ENCODE data around the gene PCNX2.

The PCNX2 gene

DNA sequence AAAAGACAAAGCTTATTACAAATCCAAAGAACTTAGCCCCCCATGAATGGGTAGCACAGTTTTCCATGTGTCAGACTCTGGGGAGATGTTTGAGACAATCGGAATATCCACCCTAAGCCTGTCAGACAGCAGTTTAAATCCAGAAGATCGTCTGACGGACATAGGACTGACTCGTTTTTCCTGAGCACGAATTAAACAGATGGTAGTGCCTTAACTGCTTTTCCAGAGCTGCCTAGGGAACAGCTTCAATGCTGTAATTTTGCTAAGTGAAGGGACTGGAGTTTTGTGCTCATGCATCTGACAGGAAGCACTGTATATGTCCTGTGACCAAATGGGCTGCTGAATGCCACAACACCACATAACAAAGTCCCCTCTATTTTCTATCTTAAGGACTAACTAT is 48.6 kb downstream of the PCNX2 start:
- Histone ChIP-seq H3K9me3 (ENCODE audit: insufficient read depth, low read length) (no peaks in the 10 kb centered on the region), H3K27ac (ENCODE audit: low read depth, low read length) (no peak overlapping the region), H3K79me2 (ENCODE audit: insufficient read depth, low read length) (no peaks in the 10 kb centered on the region), H3K27me3 (ENCODE audit: low read length) (no peaks in the 10 kb centered on the region), H3K4me3 (ENCODE audit: insufficient read depth, low read length, poor library complexity, severe bottlenecking) (no peak overlapping the region), H3K36me3 (ENCODE audit: low read length) (no peaks in the 10 kb centered on the region), H3K9ac (ENCODE audit: low read length) (no peak overlapping the region), H4K20me1 (ENCODE audit: low read depth, low read length) (no peaks in the 10 kb centered on the region), H3F3A (ENCODE audit: insufficient read depth) (no peaks in the 10 kb centered on the region), H3K4me2 (ENCODE audit: low read depth, low read length, poor library complexity, severe bottlenecking) (no peak overlapping the region), H2AFZ (ENCODE audit: low read depth, low read length, severe bottlenecking) (no peak overlapping the region), H3K9me2 (replicated peaks; ENCODE audit: insufficient read depth, low read length) (no peaks in the 10 kb centered on the region)
- TF ChIP-seq, protein P1, sequence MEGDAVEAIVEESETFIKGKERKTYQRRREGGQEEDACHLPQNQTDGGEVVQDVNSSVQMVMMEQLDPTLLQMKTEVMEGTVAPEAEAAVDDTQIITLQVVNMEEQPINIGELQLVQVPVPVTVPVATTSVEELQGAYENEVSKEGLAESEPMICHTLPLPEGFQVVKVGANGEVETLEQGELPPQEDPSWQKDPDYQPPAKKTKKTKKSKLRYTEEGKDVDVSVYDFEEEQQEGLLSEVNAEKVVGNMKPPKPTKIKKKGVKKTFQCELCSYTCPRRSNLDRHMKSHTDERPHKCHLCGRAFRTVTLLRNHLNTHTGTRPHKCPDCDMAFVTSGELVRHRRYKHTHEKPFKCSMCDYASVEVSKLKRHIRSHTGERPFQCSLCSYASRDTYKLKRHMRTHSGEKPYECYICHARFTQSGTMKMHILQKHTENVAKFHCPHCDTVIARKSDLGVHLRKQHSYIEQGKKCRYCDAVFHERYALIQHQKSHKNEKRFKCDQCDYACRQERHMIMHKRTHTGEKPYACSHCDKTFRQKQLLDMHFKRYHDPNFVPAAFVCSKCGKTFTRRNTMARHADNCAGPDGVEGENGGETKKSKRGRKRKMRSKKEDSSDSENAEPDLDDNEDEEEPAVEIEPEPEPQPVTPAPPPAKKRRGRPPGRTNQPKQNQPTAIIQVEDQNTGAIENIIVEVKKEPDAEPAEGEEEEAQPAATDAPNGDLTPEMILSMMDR (IDR thresholded peaks at IDR 0.05; ENCODE audit: insufficient read depth, low read length, poor library complexity, severe bottlenecking): no peak
- no peak for TF ChIP-seq EZH2phosphoT487 (conservative IDR thresholded peaks at IDR 0.05; ENCODE audit: low read length)

DNA sequence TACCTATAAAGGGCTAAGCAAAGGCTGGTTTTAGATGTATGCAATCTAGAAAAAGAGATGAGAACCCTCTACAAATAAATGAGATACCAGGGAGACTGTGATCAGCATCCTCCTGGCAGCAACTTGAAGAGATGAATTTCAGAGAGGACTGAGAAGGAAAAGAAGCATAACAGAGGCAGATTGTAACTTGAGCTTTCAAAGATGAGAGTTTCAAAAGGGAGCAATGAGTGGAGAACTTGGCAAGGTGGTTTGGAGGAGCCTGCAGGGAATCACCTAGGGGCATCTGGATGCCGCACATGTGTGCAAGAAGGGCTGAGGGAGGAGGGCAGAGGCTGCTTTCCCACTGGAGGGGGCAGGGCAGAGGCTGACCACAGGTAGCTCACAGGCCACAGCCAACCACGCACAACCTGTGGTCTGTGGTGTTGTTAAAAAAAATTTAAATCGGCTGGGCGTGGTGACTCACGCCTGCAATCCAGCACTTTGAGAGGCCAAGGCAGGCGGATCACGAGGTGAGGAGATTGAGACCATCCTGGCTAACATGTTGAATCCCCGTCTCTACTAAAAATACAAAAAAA is 50.2 kb downstream of the PCNX2 start:
- Histone ChIP-seq H3K9me2 (replicated peaks; ENCODE audit: insufficient read depth, low read length) (no peaks in the 10 kb centered on the region), H3K4me3 (ENCODE audit: insufficient read depth, low read length, poor library complexity, severe bottlenecking) (no peak overlapping the region), H3K9me3 (ENCODE audit: insufficient read depth, low read length) (no peaks in the 10 kb centered on the region), H3K9ac (ENCODE audit: low read length) (no peak overlapping the region), H3K36me3 (ENCODE audit: low read length) (no peaks in the 10 kb centered on the region), H3F3A (ENCODE audit: insufficient read depth) (no peaks in the 10 kb centered on the region), H3K79me2 (ENCODE audit: insufficient read depth, low read length) (no peaks in the 10 kb centered on the region), H4K20me1 (ENCODE audit: low read depth, low read length) (no peaks in the 10 kb centered on the region), H3K27ac (ENCODE audit: low read depth, low read length) (no peak overlapping the region), H3K27me3 (ENCODE audit: low read length) (no peaks in the 10 kb centered on the region), H2AFZ (ENCODE audit: low read depth, low read length, severe bottlenecking) (no peak overlapping the region), H3K4me2 (ENCODE audit: low read depth, low read length, poor library complexity, severe bottlenecking) (no peak overlapping the region)
- no peak for TF ChIP-seq EZH2phosphoT487 (conservative IDR thresholded peaks at IDR 0.05; ENCODE audit: low read length)
- TF ChIP-seq, protein P1 (IDR thresholded peaks at IDR 0.05; ENCODE audit: insufficient read depth, low read length, poor library complexity, severe bottlenecking): no peak

DNA sequence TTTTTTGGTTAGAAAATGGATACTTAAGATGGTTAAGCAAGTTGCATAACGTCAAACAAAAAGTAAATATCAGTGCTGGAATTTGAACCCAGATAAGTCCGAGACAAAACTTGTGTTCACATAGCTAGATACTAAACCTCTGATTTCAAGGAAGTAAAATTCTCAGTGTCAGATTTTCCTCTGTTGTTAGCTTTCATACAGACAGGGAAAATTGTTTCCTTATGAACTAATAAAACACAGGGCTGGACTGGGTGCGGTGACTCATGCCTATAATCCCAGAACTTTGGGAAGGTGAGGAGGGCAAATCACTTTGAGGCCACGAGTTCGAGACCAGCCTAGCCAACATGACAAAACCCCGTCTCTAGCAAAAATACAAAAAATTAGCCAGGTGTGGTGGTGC is 51.3 kb downstream of the PCNX2 start:
- Histone ChIP-seq H3K9me2 (replicated peaks; ENCODE audit: insufficient read depth, low read length) (no peaks in the 10 kb centered on the region), H3K27ac (ENCODE audit: low read depth, low read length) (no peak overlapping the region), H3K9ac (ENCODE audit: low read length) (no peak overlapping the region), H3K79me2 (ENCODE audit: insufficient read depth, low read length) (no peaks in the 10 kb centered on the region), H4K20me1 (ENCODE audit: low read depth, low read length) (no peaks in the 10 kb centered on the region), H2AFZ (ENCODE audit: low read depth, low read length, severe bottlenecking) (no peak overlapping the region), H3F3A (ENCODE audit: insufficient read depth) (no peaks in the 10 kb centered on the region), H3K4me2 (ENCODE audit: low read depth, low read length, poor library complexity, severe bottlenecking) (no peak overlapping the region), H3K27me3 (ENCODE audit: low read length) (no peaks in the 10 kb centered on the region), H3K9me3 (ENCODE audit: insufficient read depth, low read length) (no peaks in the 10 kb centered on the region), H3K36me3 (ENCODE audit: low read length) (no peaks in the 10 kb centered on the region), H3K4me3 (ENCODE audit: insufficient read depth, low read length, poor library complexity, severe bottlenecking) (no peak overlapping the region)
- TF ChIP-seq EZH2phosphoT487 (conservative IDR thresholded peaks at IDR 0.05; ENCODE audit: low read length): no peak
- TF ChIP-seq, protein P1 (IDR thresholded peaks at IDR 0.05; ENCODE audit: insufficient read depth, low read length, poor library complexity, severe bottlenecking): no peak
